Measurements from ENCODE around the gene WNK2. TPM values are rescaled to one million over a fixed set of nuclear protein-coding genes. Genes with fewer than 3 reads are reported as not detected.

WNK2 gene
- total RNA-seq, 1 experiment from 2014 or later: 69.4 TPM

DNA sequence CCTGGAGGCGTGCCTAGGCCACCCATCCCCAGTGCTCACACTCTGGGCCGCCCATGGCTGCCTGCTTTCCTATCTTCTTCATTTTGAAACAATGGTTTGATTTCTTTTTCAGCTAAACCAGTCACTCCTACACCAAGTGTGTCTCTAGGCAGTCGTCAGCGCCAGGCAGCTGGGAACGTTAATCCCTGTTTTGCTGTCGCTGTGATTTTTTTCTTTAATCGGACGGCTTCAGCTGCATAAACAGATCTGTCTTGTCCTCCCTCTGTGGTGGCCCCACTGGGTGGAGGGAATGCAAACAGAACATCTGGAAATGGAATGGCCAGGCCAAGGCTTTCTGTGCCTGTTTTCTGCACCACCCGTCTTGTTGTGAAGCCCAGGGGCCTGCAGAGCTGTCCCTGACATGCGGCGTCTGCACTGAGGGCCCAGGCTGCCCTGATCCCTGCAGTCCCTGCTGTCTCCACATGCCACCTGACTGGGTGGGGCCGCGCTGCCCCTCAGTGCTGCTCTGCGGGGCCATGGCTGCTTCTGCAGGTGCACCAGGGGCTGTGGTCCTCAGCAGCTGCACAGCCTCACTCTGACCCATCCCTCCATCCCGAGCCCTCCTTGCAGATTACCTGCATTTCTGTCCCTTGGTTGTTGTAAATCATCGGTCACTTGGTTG is 51.5 kb downstream of the WNK2 start:
- no peak for DNase-seq
- Histone ChIP-seq H3K14ac (ENCODE audit: insufficient read depth, low read length) (no peak overlapping the region), H4K91ac (ENCODE audit: insufficient read length, low read depth, low read length) (no peak overlapping the region), H3K9me3 (ENCODE audit: control insufficient read depth, low read depth, low read length) (no peaks in the 10 kb centered on the region), H2AK5ac (ENCODE audit: insufficient read length, low read length) (no peak overlapping the region), H2BK20ac (ENCODE audit: low read depth, low read length, poor library complexity, severe bottlenecking) (no peak overlapping the region), H3K79me2 (ENCODE audit: insufficient read depth, low read length) (no peaks in the 10 kb centered on the region), H3K56ac (ENCODE audit: insufficient read length, low read depth, low read length) (no peak overlapping the region), H2BK15ac (ENCODE audit: low read depth, low read length) (no peak overlapping the region), H3K27ac (ENCODE audit: insufficient read length, low read depth, low read length) (no peak overlapping the region), H3K23me2 (ENCODE audit: insufficient read length, low read depth, low read length, poor library complexity, severe bottlenecking) (no peaks in the 10 kb centered on the region), H3K4me1 (ENCODE audit: insufficient read depth, low read length) (no peaks in the 10 kb centered on the region), H3K79me1 (ENCODE audit: insufficient read depth, low read depth, low read length, poor library complexity, severe bottlenecking) (no peaks in the 10 kb centered on the region), H3K27me3 (ENCODE audit: insufficient read depth, low read length) (no peaks in the 10 kb centered on the region), H3K23ac (ENCODE audit: insufficient read length, low read depth, low read length) (no peak overlapping the region), H2AFZ (ENCODE audit: low read length) (no peak overlapping the region), H2BK120ac (ENCODE audit: low read depth, low read length, poor library complexity, severe bottlenecking) (no peak overlapping the region), H3T11ph (ENCODE audit: low read length) (no peak overlapping the region), H4K20me1 (ENCODE audit: control insufficient read depth, insufficient read depth, insufficient read length) (no peaks in the 10 kb centered on the region), H4K5ac (ENCODE audit: insufficient read length, low read depth, low read length) (no peak overlapping the region), H2BK12ac (ENCODE audit: insufficient read length, low read depth, low read length) (no peak overlapping the region), H3K4ac (ENCODE audit: low read depth, low read length) (no peak overlapping the region), H3K4me2 (ENCODE audit: insufficient read depth, insufficient read length, low read length) (no peak overlapping the region), H4K8ac (replicated peaks; ENCODE audit: insufficient read length, low read depth, low read length) (no peak overlapping the region), H3K9ac (ENCODE audit: extremely low read depth, insufficient read length, low read length) (no peak overlapping the region), H2BK5ac (ENCODE audit: insufficient read length, low read length) (no peak overlapping the region), H3K18ac (ENCODE audit: insufficient read length, low read depth, low read length) (no peak overlapping the region)
- TF ChIP-seq, protein P1, sequence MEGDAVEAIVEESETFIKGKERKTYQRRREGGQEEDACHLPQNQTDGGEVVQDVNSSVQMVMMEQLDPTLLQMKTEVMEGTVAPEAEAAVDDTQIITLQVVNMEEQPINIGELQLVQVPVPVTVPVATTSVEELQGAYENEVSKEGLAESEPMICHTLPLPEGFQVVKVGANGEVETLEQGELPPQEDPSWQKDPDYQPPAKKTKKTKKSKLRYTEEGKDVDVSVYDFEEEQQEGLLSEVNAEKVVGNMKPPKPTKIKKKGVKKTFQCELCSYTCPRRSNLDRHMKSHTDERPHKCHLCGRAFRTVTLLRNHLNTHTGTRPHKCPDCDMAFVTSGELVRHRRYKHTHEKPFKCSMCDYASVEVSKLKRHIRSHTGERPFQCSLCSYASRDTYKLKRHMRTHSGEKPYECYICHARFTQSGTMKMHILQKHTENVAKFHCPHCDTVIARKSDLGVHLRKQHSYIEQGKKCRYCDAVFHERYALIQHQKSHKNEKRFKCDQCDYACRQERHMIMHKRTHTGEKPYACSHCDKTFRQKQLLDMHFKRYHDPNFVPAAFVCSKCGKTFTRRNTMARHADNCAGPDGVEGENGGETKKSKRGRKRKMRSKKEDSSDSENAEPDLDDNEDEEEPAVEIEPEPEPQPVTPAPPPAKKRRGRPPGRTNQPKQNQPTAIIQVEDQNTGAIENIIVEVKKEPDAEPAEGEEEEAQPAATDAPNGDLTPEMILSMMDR (conservative IDR thresholded peaks at IDR 0.05): no peak
- H3K9me3 Mint-ChIP-seq: no peaks in the 10 kb centered on the region
- no CpG with 5 or more reads among the region's 16 CpGs for WGBS (ENCODE audit: extremely low coverage, insufficient read length, low lambda C conversion rate)
- peak overlapping the region in 1 of 3 experiments; percentile 25; a peak in 3 of 7 replicates for H3K27ac Mint-ChIP-seq
- peaks cover 3 to 8% of the 10 kb centered on the region in 2 experiments; a peak in 1 of 4 replicates for H3K4me1 Mint-ChIP-seq
- no peaks in the 10 kb centered on the region for H3K27me3 Mint-ChIP-seq (ENCODE audit: low read depth)
- no peak overlapping the region for H3K4me3 Mint-ChIP-seq
- H3K36me3 Mint-ChIP-seq (ENCODE audit: insufficient read depth in 1 of 3, low read depth in 3 of 3): peaks cover 10 to 17% (median 11%) of the 10 kb centered on the region in 3 experiments

Measured in H9 (cell line).